Stimulated activated naive B cell treated with anti-CD40 and anti-IgM and Interleukin-4, amounts not matched to agents 10 μg/mL and 1 μg/mL and 100 μg/mL, for 72 hours (primary cell): Measurements from ENCODE around the gene MRPL55.

Source experiments
- ATAC-seq, 2 donors: fragments of 150-1000 bp; cut with Tn5 transposase; replicated peaks; 2 replicates each; pipeline ENCODE4 v1.10.0; 2021; ENCODE audit warnings: moderate library complexity in 1 of 2
- DNase-seq: peaks from one replicate; pipeline ENCODE4 v3.0.0; 2021
- H3K27ac Mint-ChIP-seq: one replicate; pipeline ENCODE4 v1.8.0; 2022; ENCODE audit warnings: mild to moderate bottlenecking, mixed read lengths
- H3K27me3 Mint-ChIP-seq, 2 donors: one replicate each; pipeline ENCODE4 v1.8.0; 2022; ENCODE audit warnings: mixed read lengths in 2 of 2
- H3K36me3 Mint-ChIP-seq, 2 donors: one replicate each; pipeline ENCODE4 v1.8.0; 2022; ENCODE audit warnings: mixed read lengths in 2 of 2, mild to moderate bottlenecking in 1 of 2
- H3K4me1 Mint-ChIP-seq, 2 donors: one replicate each; pipeline ENCODE4 v1.8.0; 2022; ENCODE audit warnings: mixed read lengths in 2 of 2, mild to moderate bottlenecking in 1 of 2
- H3K4me3 Mint-ChIP-seq, 2 donors: one replicate each; pipeline ENCODE4 v1.8.0; 2022; ENCODE audit warnings: mild to moderate bottlenecking in 2 of 2, mixed read lengths in 2 of 2, moderate library complexity in 1 of 2
- H3K9me3 Mint-ChIP-seq, 2 donors: one replicate each; pipeline ENCODE4 v1.8.0; 2022; ENCODE audit warnings: mixed read lengths in 2 of 2, mild to moderate bottlenecking in 1 of 2

Gene MRPL55

GRCh38 chr1:228150461-228151179 is 41.5 kb upstream of the MRPL55 start:
- ATAC-seq (no peak), DNase-seq (no peak)
- Mint-ChIP-seq H3K9me3 (no peaks in the 10 kb centered on the region), H3K4me1 (peaks cover 10 to 11% of the 10 kb centered on the region in 2 donors), H3K27me3 (no peaks in the 10 kb centered on the region), H3K27ac (no peak overlapping the region), H3K36me3 (peaks cover 0 to 3% of the 10 kb centered on the region in 2 donors), H3K4me3 (no peak overlapping the region)

GRCh38 chr1:228150120-228150460 is 41.0 kb upstream of the MRPL55 start:
- ATAC-seq (no peak), DNase-seq (no peak)
- no peak overlapping the region for H3K27ac Mint-ChIP-seq
- H3K4me1 Mint-ChIP-seq: peaks cover 8 to 9% of the 10 kb centered on the region in 2 donors
- no peak overlapping the region for H3K4me3 Mint-ChIP-seq
- no peaks in the 10 kb centered on the region for H3K27me3 Mint-ChIP-seq
- peaks cover 0 to 3% of the 10 kb centered on the region in 2 donors for H3K36me3 Mint-ChIP-seq
- no peaks in the 10 kb centered on the region for H3K9me3 Mint-ChIP-seq

GRCh38 chr1:228149406-228150119 is 40.5 kb upstream of the MRPL55 start, which contains the start of gene GJC2:
GJC2 (plus strand) TSS chr1:228149930; CDS start chr1:228157759, 7,829 bp downstream.
- Mint-ChIP-seq H3K36me3 (peaks cover 3% of the 10 kb centered on the region in 2 donors), H3K9me3 (no peaks in the 10 kb centered on the region), H3K27me3 (no peaks in the 10 kb centered on the region), H3K4me1 (peaks cover 8 to 11% of the 10 kb centered on the region in 2 donors), H3K4me3 (no peak within 1 kb of the TSS), H3K27ac (peak within 1 kb of the TSS; percentile 14)
- DNase-seq (no peak), ATAC-seq (no peak)

- Mint-ChIP-seq H3K27me3 (no peaks in the 10 kb centered on the region), H3K9me3 (no peaks in the 10 kb centered on the region), H3K27ac (peak overlapping the region; percentile 14), H3K4me1 (peaks cover 10 to 17% of the 10 kb centered on the region in 2 donors), H3K36me3 (peaks cover 3% of the 10 kb centered on the region in 2 donors), H3K4me3 (no peak overlapping the region)
- DNase-seq: no peak
- no peak for ATAC-seq
These were observed 39.9 kb upstream of the MRPL55 start for GRCh38 chr1:228148935-228149405.

GRCh38 chr1:228148196-228148861 is 39.2 kb upstream of the MRPL55 start:
- ATAC-seq (no peak), DNase-seq (no peak)
- H3K27ac Mint-ChIP-seq: no peak overlapping the region
- no peaks in the 10 kb centered on the region for H3K9me3 Mint-ChIP-seq
- H3K27me3 Mint-ChIP-seq: no peaks in the 10 kb centered on the region
- peaks cover 15 to 24% of the 10 kb centered on the region in 2 donors for H3K4me1 Mint-ChIP-seq
- no peak overlapping the region for H3K4me3 Mint-ChIP-seq
- peaks cover 5 to 9% of the 10 kb centered on the region in 2 donors for H3K36me3 Mint-ChIP-seq

- Mint-ChIP-seq H3K4me3 (no peak overlapping the region), H3K36me3 (peaks cover 5 to 9% of the 10 kb centered on the region in 2 donors), H3K27ac (no peak overlapping the region), H3K27me3 (no peaks in the 10 kb centered on the region), H3K4me1 (peaks cover 19 to 26% of the 10 kb centered on the region in 2 donors), H3K9me3 (no peaks in the 10 kb centered on the region)
- ATAC-seq (no peak), DNase-seq (no peak)
These were observed 38.7 kb upstream of the MRPL55 start for GRCh38 chr1:228147768-228148167.

GRCh38 chr1:228147151-228147693 is 38.1 kb upstream of the MRPL55 start:
- Mint-ChIP-seq H3K27ac (no peak overlapping the region), H3K36me3 (peaks cover 5 to 9% of the 10 kb centered on the region in 2 donors), H3K4me3 (no peak overlapping the region), H3K4me1 (peaks cover 19 to 28% of the 10 kb centered on the region in 2 donors), H3K27me3 (no peaks in the 10 kb centered on the region), H3K9me3 (no peaks in the 10 kb centered on the region)
- no peak for DNase-seq
- no peak for ATAC-seq

GRCh38 chr1:228146417-228147150 is 37.5 kb upstream of the MRPL55 start:
- Mint-ChIP-seq H3K27me3 (no peaks in the 10 kb centered on the region), H3K9me3 (no peaks in the 10 kb centered on the region), H3K4me1 (peaks cover 19 to 33% of the 10 kb centered on the region in 2 donors), H3K4me3 (no peak overlapping the region), H3K27ac (no peak overlapping the region), H3K36me3 (peaks cover 5 to 9% of the 10 kb centered on the region in 2 donors)
- ATAC-seq (no peak), DNase-seq (no peak)

GRCh38 chr1:228145463-228146416 is 36.6 kb upstream of the MRPL55 start:
- no peak overlapping the region for H3K4me3 Mint-ChIP-seq
- no peak overlapping the region for H3K27ac Mint-ChIP-seq
- peaks cover 16 to 41% of the 10 kb centered on the region in 2 donors for H3K4me1 Mint-ChIP-seq
- ATAC-seq: no peak
- H3K36me3 Mint-ChIP-seq: peaks cover 5 to 9% of the 10 kb centered on the region in 2 donors
- no peaks in the 10 kb centered on the region for H3K9me3 Mint-ChIP-seq
- H3K27me3 Mint-ChIP-seq: no peaks in the 10 kb centered on the region
- no peak for DNase-seq

- Mint-ChIP-seq H3K9me3 (no peaks in the 10 kb centered on the region), H3K27ac (no peak overlapping the region), H3K4me1 (peaks cover 16 to 41% of the 10 kb centered on the region in 2 donors), H3K36me3 (peaks cover 5 to 9% of the 10 kb centered on the region in 2 donors), H3K4me3 (no peak overlapping the region), H3K27me3 (no peaks in the 10 kb centered on the region)
- DNase-seq (no peak), ATAC-seq (no peak)
These were observed 35.9 kb upstream of the MRPL55 start for GRCh38 chr1:228144993-228145343.

- DNase-seq (no peak), ATAC-seq (no peak)
- no peaks in the 10 kb centered on the region for H3K27me3 Mint-ChIP-seq
- H3K4me1 Mint-ChIP-seq: peaks cover 16 to 41% of the 10 kb centered on the region in 2 donors
- no peak overlapping the region for H3K27ac Mint-ChIP-seq
- peaks cover 5 to 9% of the 10 kb centered on the region in 2 donors for H3K36me3 Mint-ChIP-seq
- no peak overlapping the region for H3K4me3 Mint-ChIP-seq
- no peaks in the 10 kb centered on the region for H3K9me3 Mint-ChIP-seq
These were observed 35.3 kb upstream of the MRPL55 start for GRCh38 chr1:228144193-228144992.

- H3K27me3 Mint-ChIP-seq: no peaks in the 10 kb centered on the region
These were observed 34.5 kb upstream of the MRPL55 start for GRCh38 chr1:228143480-228144192.

More at GRCh38 chr1:228143480-228144192, 34.5 kb upstream of the MRPL55 start:
- Mint-ChIP-seq H3K9me3 (no peaks in the 10 kb centered on the region), H3K4me3 (no peak overlapping the region), H3K36me3 (peaks cover 5 to 9% of the 10 kb centered on the region in 2 donors), H3K4me1 (peaks cover 16 to 46% of the 10 kb centered on the region in 2 donors), H3K27ac (peak overlapping the region; percentile 77)
- ATAC-seq (no peak), DNase-seq (no peak)
